C4-2B (cell line): ENCODE data around the gene CSMD2.

Experiments
- H3K27ac ChIP-seq: fragments of 450-650 bp; 2 replicates; pipeline ENCODE4 v1.5.1; 2017
- CTCF ChIP-seq: fragments of 450-650 bp; conservative IDR thresholded peaks from 2 replicates; pipeline ENCODE4 v1.5.1; 2017; ENCODE audit warnings: mild to moderate bottlenecking
- ZFX ChIP-seq: fragments of 450-650 bp; IDR thresholded peaks from 2 replicates; pipeline ENCODE4 v1.6.1; 2017

Gene CSMD2

DNA sequence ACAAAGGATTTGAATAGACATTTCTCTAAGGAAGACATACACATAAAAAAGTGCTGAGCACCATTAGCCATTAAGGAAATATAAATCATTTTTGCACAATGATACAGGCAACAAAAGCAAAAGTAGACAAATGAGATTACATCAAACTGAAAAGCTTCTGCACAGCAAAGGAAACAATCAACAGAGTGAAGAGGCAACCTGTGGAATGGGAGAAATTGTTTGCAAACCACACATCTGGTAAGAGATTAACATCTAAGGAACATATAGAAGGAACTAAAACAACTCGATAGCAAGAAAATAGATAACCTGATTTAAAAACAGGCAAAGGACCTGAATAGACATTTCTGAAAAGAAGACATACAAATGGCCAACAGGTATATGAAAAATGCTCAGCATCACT, 635.1 kb downstream of the CSMD2 start:
- TF ChIP-seq ZFX (no peak), CTCF (no peak)
- H3K27ac ChIP-seq, result no peak overlapping the region

DNA sequence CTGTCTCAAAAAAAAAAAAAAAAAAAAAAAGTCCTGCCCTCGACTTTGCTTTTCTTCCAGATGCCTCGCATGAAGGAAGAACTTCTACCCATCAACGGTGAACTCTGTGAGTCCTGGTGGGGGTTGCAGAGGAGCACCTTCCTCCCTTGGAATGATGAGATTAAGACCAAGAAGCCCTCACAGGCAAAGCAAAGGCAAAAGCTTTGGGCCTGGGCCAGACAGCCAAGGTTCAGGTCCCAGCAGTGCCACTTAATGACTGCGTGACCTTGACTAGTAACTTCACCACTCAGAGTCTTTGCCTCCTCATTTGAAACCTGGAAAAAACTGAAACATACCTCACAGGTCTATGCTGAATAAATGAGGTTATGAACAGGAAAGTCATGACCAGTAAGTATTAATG, 637.1 kb downstream of the CSMD2 start:
- H3K27ac ChIP-seq, result no peak overlapping the region
- TF ChIP-seq CTCF (no peak), ZFX (no peak)

DNA sequence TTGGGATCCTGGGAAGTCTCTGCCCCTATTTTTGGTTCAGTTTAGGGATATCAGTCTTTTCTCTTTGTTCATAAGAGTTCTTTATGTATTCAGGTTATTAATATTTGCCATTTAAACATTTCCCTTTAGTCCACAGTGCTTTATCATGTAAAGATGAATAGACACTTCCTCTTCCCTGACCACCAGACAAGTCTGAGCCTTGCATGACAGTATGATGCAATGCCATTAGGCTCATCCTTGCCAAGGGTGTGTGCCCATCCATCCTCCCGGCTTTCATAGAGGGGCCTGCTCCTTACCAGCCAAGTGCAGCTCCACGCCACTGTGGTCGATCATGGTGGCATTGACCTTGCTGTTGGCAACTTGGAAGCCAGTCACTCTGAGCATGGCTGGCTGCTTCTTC, 640.4 kb downstream of the CSMD2 start:
- no peak for TF ChIP-seq CTCF
- no peak for TF ChIP-seq ZFX
- H3K27ac ChIP-seq, result no peak overlapping the region

GRCh38 chr1:33519240-33519884, 645.7 kb downstream of the CSMD2 start:
- no peak for TF ChIP-seq ZFX
- no peak for TF ChIP-seq CTCF
- no peak overlapping the region for H3K27ac ChIP-seq

DNA sequence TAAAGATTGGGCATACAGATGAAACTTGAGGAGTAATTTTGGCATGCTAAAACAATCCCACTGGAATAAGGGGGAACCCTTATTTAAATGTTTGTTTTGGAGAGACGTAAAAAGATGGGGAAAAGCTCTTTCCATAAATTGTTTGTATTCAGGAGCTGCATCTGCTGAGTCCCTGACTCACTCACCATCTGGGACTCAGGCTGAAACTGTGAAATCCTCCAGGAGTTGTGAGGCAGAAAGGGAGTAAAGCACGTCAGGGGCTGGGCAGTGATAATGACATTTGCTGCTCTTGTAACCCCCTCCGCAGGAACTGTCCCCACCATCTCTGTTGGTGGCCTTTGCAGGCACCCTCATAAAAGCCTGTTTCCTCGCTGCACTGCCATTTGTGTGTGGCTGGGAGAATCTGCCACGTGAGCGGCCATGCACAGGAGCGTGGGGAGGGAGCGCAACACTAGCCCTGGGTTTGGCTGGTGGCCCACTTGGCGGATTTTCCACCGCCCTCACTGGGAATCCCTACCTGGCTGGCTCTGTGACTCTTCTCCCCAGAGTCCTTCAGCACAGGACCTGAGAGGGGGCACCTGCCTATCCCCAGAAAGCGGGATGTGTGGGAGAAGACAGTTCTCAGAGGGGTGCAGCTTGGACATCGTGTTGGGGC, 647.3 kb downstream of the CSMD2 start:
- TF ChIP-seq CTCF (no peak), ZFX (no peak)
- H3K27ac ChIP-seq, result no peak overlapping the region

- TF ChIP-seq ZFX (no peak), CTCF (no peak)
- H3K27ac ChIP-seq, result no peak overlapping the region
Measured at GRCh38 chr1:33516891-33517567, 648.0 kb downstream of the CSMD2 start.

GRCh38 chr1:33516428-33516827, 648.6 kb downstream of the CSMD2 start:
- TF ChIP-seq ZFX, result no peak
- TF ChIP-seq CTCF, result no peak
- no peak overlapping the region for H3K27ac ChIP-seq
